B cell (primary cell): ENCODE data around the gene TUBB4B. TPM values are rescaled to one million over a fixed set of nuclear protein-coding genes. Genes with fewer than 3 reads are reported as not detected.

Experiments used
- ATAC-seq: fragments of 200-7000 bp; cut with Tn5 transposase; one replicate; pipeline ENCODE4 v1.10.0; 2021; ENCODE audit warnings: low read depth, mild to moderate bottlenecking, moderate number of reproducible peaks, moderate library complexity
- CTCF ChIA-PET: fragments of 350-600 bp; sonication (Branson Sonifier 250); formaldehyde crosslinking; loops from one replicate; lab custom pipeline; 2021; ENCODE audit warnings: antibody characterized with exemption, inconsistent platforms; lab: Charles Lee
- POLR2A ChIA-PET: fragments of 350-600 bp; sonication (Branson Sonifier 250); formaldehyde crosslinking; loops from one replicate; lab custom pipeline; 2021; ENCODE audit warnings: antibody characterized with exemption; lab: Charles Lee
- DNase-seq: peaks from one replicate; pipeline ENCODE4 v3.0.0; 2013
- H2AFZ ChIP-seq: 2 replicates; pipeline ENCODE4 v1.6.1; 2012; ENCODE audit warnings: mild to moderate bottlenecking, low read depth, low read length; ENCODE audit not compliant: insufficient read depth, poor library complexity, severe bottlenecking
- H3K27ac ChIP-seq, 2 donors: 1 replicate in 1 of 2; 2 replicates in 1 of 2; pipeline ENCODE4 v1.5.1; 2012 to 2013; ENCODE audit warnings: low read length in 2 of 2, mild to moderate bottlenecking in 2 of 2, moderate library complexity in 1 of 2
- H3K27me3 ChIP-seq, 4 experiments: fragments of 200-600 bp in 1 of 4; sonication (generic) in 1 of 4; replicated peaks in 1 of 4; 1 replicate in 2 of 4; 2 replicates in 2 of 4; pipeline versions ENCODE4 v1.6.1 to v1.7.0; 2013 to 2016; ENCODE audit warnings: low read length in 3 of 4, mild to moderate bottlenecking in 2 of 4, mixed read lengths in 1 of 4, moderate library complexity in 1 of 4; ENCODE audit not compliant: insufficient read depth in 4 of 4, control insufficient read depth in 3 of 4; ENCODE audit errors: control extremely low read depth in 1 of 4
- H3K36me3 ChIP-seq, 2 experiments: replicated peaks in 1 of 2; 1 replicate in 1 of 2; 2 replicates in 1 of 2; pipeline versions ENCODE4 v1.6.1 to v1.7.1; 2013; ENCODE audit warnings: low read length in 1 of 2; ENCODE audit not compliant: insufficient read depth in 2 of 2, control insufficient read depth in 1 of 2; ENCODE audit errors: control extremely low read depth in 1 of 2, extremely low read depth in 1 of 2
- H3K4me1 ChIP-seq, 2 donors: fragments of 200-600 bp in 1 of 2; sonication (generic) in 1 of 2; 1 replicate in 1 of 2; 2 replicates in 1 of 2; pipeline versions ENCODE4 v1.5.1 to v1.6.1; 2013 to 2017; ENCODE audit warnings: low read length in 2 of 2; ENCODE audit not compliant: control insufficient read depth in 2 of 2, insufficient read depth in 2 of 2
- H3K4me2 ChIP-seq: replicated peaks from 2 replicates; pipeline ENCODE3; 2012; ENCODE audit warnings: mild to moderate bottlenecking, low read depth, low read length; ENCODE audit not compliant: poor library complexity, severe bottlenecking
- H3K4me3 ChIP-seq, 5 experiments: fragments of 200-600 bp in 1 of 5; sonication (generic) in 1 of 5; 1 replicate in 3 of 5; 2 replicates in 2 of 5; pipeline versions ENCODE4 v1.5.1 to v1.7.0; 2011 to 2016; ENCODE audit warnings: low read length in 4 of 5, mild to moderate bottlenecking in 4 of 5, low read depth in 2 of 5, control low read depth in 1 of 5, moderate library complexity in 1 of 5; ENCODE audit not compliant: insufficient read depth in 1 of 5; ENCODE audit errors: control extremely low read depth in 1 of 5, extremely low read depth in 1 of 5
- H3K79me2 ChIP-seq: fragments of 200-600 bp; sonication (generic); one replicate; pipeline ENCODE4 v1.6.0; 2016; ENCODE audit warnings: low read length; ENCODE audit not compliant: control insufficient read depth, insufficient read depth
- H3K9ac ChIP-seq: fragments of 200-600 bp; sonication (generic); 2 replicates; pipeline ENCODE4 v1.6.1; 2017; ENCODE audit warnings: mild to moderate bottlenecking, low read length, moderate library complexity
- H3K9me3 ChIP-seq, 3 donors: one replicate each; pipeline versions ENCODE4 v1.6.1 to v1.7.1; 2013; ENCODE audit warnings: low read length in 2 of 3; ENCODE audit not compliant: control insufficient read depth in 2 of 3, insufficient read depth in 1 of 3; ENCODE audit errors: control extremely low read depth in 1 of 3
- H4K20me1 ChIP-seq: 2 replicates; pipeline ENCODE4 v1.6.0; 2012; ENCODE audit warnings: mild to moderate bottlenecking, low read length; ENCODE audit not compliant: insufficient read depth, control insufficient read depth, poor library complexity, severe bottlenecking
- H3K27ac Mint-ChIP-seq: one replicate; pipeline ENCODE4 v1.8.0; 2021; ENCODE audit warnings: mixed read lengths
- H3K27me3 Mint-ChIP-seq: one replicate; pipeline ENCODE4 v1.8.0; 2021; ENCODE audit warnings: mixed read lengths
- H3K4me1 Mint-ChIP-seq: one replicate; pipeline ENCODE4 v1.8.0; 2021; ENCODE audit warnings: mixed read lengths
- H3K4me3 Mint-ChIP-seq: one replicate; pipeline ENCODE4 v1.8.0; 2021; ENCODE audit warnings: mixed read lengths
- H3K9me3 Mint-ChIP-seq: one replicate; pipeline ENCODE4 v1.8.0; 2022; ENCODE audit warnings: mixed read lengths; ENCODE audit not compliant: insufficient read depth
- EZH2 ChIP-seq: IDR thresholded peaks from 2 replicates; pipeline ENCODE4 v1.6.1; 2012; ENCODE audit warnings: borderline replicate concordance, low read depth, mild to moderate bottlenecking, moderate library complexity, low read length; ENCODE audit not compliant: insufficient read depth, poor library complexity, severe bottlenecking
- WGBS: methylation state at CpG from one replicate; pipeline ENCODE4 v1.1.5; 2013; ENCODE audit warnings: missing lambda C conversion rate; ENCODE audit not compliant: insufficient coverage; 5-methylcytosine and 5-hydroxymethylcytosine counted together
- intact Hi-C: fragments of 100-400 bp; cut with micrococcal nuclease; formaldehyde crosslinking; loops from one replicate; pipeline ENCODE4 v1.10.0; 2022
- polyA plus RNA-seq: library from polyadenylated mRNA; depleted of rRNA; stranded (reverse); fragments of >200 nt; gene quantifications from 2 replicates; pipeline ENCODE4 v1.2.3, GENCODE V29; 2012
- total RNA-seq, 2 donors: library from RNA; stranded (reverse); fragments of 120-200 nt in 1 of 2; gene quantifications; 1 replicate in 1 of 2; 2 replicates in 1 of 2; pipeline versions ENCODE4 v1.2.3 to v1.2.4, GENCODE V29; 2013 to 2022
- TF ChIP-seq, protein P1 (sequence below): fragments of 200-600 bp; IDR thresholded peaks from one replicate; pipeline ENCODE4 v1.8.0; 2022; ENCODE audit warnings: antibody characterized with exemption, mild to moderate bottlenecking

TUBB4B gene
- total and polyA plus RNA-seq, 2 donors (not counting 1 experiment from before 2014, with no cell fraction given) = 110 to 261 TPM

- no peaks in the 10 kb centered on the region for H4K20me1 ChIP-seq
- no peaks in the 10 kb centered on the region for H3K79me2 ChIP-seq
- H3K4me3 ChIP-seq = no peak overlapping the region
- H3K36me3 ChIP-seq = no peaks in the 10 kb centered on the region
- H3K4me2 ChIP-seq = no peak overlapping the region
- no peak overlapping the region for H3K9ac ChIP-seq
- H3K9me3 Mint-ChIP-seq = no peaks in the 10 kb centered on the region
- H3K4me1 ChIP-seq = peaks cover 6 to 14% of the 10 kb centered on the region in 2 donors
- ATAC-seq = no peak
- no peak overlapping the region for H3K4me3 Mint-ChIP-seq
- DNase-seq = no peak
- H2AFZ ChIP-seq = no peak overlapping the region
- WGBS = 93% methylated on average over 12 of the region's 12 CpGs
- intact Hi-C loops = no loop called here
- H3K27ac ChIP-seq = no peak overlapping the region
- H3K4me1 Mint-ChIP-seq = peaks cover 10% of the 10 kb centered on the region
- no peaks in the 10 kb centered on the region for H3K27me3 Mint-ChIP-seq
- no peak for TF ChIP-seq EZH2
- TF ChIP-seq, protein P1, sequence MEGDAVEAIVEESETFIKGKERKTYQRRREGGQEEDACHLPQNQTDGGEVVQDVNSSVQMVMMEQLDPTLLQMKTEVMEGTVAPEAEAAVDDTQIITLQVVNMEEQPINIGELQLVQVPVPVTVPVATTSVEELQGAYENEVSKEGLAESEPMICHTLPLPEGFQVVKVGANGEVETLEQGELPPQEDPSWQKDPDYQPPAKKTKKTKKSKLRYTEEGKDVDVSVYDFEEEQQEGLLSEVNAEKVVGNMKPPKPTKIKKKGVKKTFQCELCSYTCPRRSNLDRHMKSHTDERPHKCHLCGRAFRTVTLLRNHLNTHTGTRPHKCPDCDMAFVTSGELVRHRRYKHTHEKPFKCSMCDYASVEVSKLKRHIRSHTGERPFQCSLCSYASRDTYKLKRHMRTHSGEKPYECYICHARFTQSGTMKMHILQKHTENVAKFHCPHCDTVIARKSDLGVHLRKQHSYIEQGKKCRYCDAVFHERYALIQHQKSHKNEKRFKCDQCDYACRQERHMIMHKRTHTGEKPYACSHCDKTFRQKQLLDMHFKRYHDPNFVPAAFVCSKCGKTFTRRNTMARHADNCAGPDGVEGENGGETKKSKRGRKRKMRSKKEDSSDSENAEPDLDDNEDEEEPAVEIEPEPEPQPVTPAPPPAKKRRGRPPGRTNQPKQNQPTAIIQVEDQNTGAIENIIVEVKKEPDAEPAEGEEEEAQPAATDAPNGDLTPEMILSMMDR = no peak
- H3K9me3 ChIP-seq = no peaks in the 10 kb centered on the region
- H3K27me3 ChIP-seq = no peaks in the 10 kb centered on the region
- H3K27ac Mint-ChIP-seq = no peak overlapping the region
- POLR2A ChIA-PET = interaction anchor here (0.7 kb wide), 1 partner anchor 241 kb away, joined by 6 read pairs; the partner anchor contains the start of gene NSMF
- CTCF ChIA-PET = interaction anchor here (0.7 to 0.9 kb wide), 3 partner anchors 10 to 225 kb away, joined by 3 to 7 read pairs (median 3); no protein-coding TSS in a partner anchor
Measured at GRCh38 chr9:137218754-137219271, 22.3 kb upstream of the TUBB4B start.

GRCh38 chr9:137219757-137220316, 21.2 kb upstream of the TUBB4B start:
- TF ChIP-seq, protein P1 = no peak
- TF ChIP-seq EZH2 = no peak
- Mint-ChIP-seq H3K9me3 (no peaks in the 10 kb centered on the region), H3K27ac (no peak overlapping the region), H3K4me3 (no peak overlapping the region), H3K4me1 (peaks cover 12% of the 10 kb centered on the region), H3K27me3 (no peaks in the 10 kb centered on the region)
- 96% methylated on average over 10 of the region's 10 CpGs for WGBS
- no peaks in the 10 kb centered on the region for H3K27me3 ChIP-seq
- H2AFZ ChIP-seq = no peak overlapping the region
- H3K79me2 ChIP-seq = no peaks in the 10 kb centered on the region
- DNase-seq (no peak), ATAC-seq (no peak)
- no peaks in the 10 kb centered on the region for H3K36me3 ChIP-seq
- H3K4me2 ChIP-seq = no peak overlapping the region
- H3K4me3 ChIP-seq = no peak overlapping the region
- CTCF ChIA-PET = interaction anchor here (0.9 kb wide), 1 partner anchor 11 kb away, joined by 3 read pairs; no protein-coding TSS in a partner anchor
- H3K9me3 ChIP-seq = no peaks in the 10 kb centered on the region
- no peak overlapping the region for H3K9ac ChIP-seq
- POLR2A ChIA-PET = interaction anchor here (0.7 to 1.1 kb wide), 3 partner anchors 19 to 539 kb away, joined by 3 to 10 read pairs (median 5); partner anchors contain the start of gene TPRN
- peaks cover 9 to 20% of the 10 kb centered on the region in 2 donors for H3K4me1 ChIP-seq
- intact Hi-C loops = loop anchor here (5.0 kb wide), 1 partner anchor 387 kb away; the partner anchor contains the start of gene ARRDC1
- no peak overlapping the region for H3K27ac ChIP-seq
- no peaks in the 10 kb centered on the region for H4K20me1 ChIP-seq
